ENCODE results near the gene INPP4A. TPM values are rescaled to one million over a fixed set of nuclear protein-coding genes. Genes with fewer than 3 reads are reported as not detected.

Gene INPP4A
- polyA plus RNA-seq, 3 donors, result 3.5 to 6.9 (median 4.9) TPM

DNA sequence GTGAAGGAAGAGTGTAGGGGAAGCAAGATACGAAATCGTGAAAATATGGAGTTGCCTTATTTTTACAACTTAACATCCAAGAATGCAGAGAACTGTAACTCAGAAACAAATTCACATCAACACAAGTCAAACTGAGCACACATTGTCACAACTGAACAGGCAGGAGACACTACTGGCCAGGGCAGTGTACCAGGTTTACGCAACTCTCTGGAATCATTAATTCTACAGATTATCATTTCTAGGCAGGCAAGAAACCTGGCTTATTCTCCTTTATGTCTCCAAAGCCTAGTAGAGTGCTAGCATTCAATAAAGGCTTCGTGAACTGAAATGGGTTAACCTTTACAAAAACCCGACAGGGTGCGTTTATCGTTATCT lies 163.1 kb downstream of the INPP4A start:
- 5% methylated on average over 7 of the region's 7 CpGs for WGBS, 3 donors
- H3K27ac ChIP-seq (ENCODE audit: low read depth, low read length), result no peak overlapping the region

DNA sequence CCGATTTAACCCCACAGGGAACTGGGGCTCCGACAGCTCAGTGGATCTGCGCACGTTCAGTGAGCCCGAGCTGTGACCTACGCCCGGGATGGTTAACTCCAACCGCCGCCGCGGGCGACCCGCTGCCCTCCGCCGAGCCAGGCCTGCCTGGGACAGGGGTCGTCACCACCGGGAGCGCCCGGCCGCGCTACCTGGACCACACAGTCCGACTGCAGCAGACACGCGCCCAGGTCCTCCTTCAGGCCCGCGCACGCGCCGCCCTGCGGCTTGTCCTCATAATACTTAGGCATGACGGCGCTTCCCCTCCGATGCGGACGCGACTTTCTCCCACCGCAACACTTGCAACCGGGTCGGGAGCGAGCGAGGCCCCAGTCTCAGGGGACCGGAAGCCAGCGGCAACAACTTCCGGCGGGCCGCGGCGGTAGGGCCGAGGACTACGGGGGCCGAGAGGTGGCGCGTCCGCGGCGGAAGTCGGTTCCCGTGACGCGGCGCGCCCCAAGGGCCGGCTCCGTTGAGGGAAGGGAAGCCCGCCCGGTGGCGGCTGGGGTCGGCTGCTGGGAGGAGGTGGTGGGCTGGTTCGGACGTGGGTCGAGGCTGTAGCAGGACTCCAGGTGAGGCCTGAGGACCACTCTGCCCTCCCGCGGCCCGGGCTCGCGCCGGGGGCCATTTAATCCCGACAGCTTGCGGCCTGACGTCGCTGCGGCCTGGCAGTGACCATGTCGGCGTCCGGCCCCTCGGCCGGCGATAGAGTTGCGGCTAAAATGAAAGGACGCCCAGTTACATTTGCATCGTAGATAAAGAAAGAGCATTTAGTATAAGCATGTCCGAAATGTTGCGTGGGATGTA lies 163.7 kb downstream of the INPP4A start, which contains the start of the genes COA5 and UNC50:
Gene COA5 (minus strand): TSS at position 397 of the 846 bp plus-strand sequence. CDS start 107 bp downstream, at position 290.
Gene UNC50 (plus strand): TSS at position 474 of the 846 bp plus-strand sequence. CDS start 1,171 bp downstream, outside the sequence.
- peak within 1 kb of the TSS; percentile 91 for H3K27ac ChIP-seq (ENCODE audit: low read depth, low read length)
- 0 to 1% (median 1%) methylated on average over 87 to 93 of the region's 93 CpGs for WGBS, 3 donors

DNA sequence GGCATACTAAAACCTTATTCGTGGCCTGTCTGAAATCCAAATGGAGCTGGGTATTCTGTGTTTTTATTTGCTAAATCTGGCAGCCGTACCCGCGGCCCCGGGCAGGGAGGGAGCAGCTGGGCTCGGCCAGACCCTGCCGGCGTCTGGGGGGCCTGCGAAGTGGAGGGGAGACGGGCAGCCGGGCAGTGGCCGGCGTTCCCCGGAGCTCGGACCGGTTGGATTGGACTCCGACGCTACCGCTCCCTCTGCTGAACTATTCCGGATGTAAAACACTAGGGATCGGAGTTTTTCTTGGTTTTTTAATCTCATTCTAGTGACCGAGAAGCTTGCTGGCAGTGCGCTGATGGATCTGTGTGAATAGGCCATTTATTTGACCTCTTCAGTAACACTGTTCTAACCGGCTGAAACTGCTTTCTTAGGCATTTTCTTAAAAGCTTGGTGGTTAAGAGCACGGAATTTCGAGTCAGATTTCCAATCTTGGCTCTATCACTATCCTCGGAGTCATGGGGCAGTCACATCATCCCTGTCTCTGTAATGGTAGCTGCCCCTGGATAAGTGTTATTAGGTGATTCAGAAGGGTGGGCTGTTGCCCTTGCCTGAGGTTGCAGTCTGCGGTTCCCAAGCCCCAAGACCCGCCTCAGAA lies 164.4 kb downstream of the INPP4A start:
- H3K27ac ChIP-seq (ENCODE audit: low read depth, low read length), result peak overlapping the region; percentile 91
- WGBS, 3 donors, result 1 to 3% (median 2%) methylated on average over 29 of the region's 29 CpGs

DNA sequence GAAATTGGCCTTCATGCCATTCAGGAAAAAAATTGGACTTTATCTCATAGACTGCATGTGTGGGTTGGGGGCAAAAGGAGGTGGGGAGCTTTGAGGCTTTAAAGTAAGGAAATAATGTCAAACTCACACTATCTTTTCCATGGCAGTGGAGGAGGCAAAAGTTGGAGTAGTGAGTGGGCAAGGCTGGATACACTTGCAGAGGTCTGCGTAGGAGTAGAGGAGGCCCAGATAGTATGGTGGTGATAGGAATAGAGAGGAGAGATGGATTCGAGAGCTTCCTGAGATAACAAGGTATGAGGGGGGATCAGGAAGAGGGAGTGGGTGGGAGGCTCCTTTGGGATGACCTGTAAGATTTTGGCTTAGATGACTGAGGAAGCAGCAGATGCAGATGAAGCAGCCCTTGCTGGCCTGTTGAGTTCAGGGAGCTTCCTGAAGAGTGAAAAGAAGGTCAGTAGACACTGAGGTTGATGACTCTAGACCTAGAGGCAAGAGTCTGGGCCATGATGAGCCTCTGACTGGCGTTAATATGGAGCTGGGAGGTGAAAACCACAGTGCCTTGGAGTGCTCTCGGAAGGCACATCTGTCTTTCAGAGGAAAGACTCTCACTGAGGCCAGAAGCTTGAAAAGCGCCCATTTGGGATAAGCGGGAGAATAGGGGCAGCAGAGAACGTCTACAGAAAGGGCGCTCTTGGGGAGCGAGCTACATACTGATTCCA lies 169.5 kb downstream of the INPP4A start:
- WGBS, 3 donors, result 94 to 95% (median 95%) methylated on average over 9 of the region's 9 CpGs

DNA sequence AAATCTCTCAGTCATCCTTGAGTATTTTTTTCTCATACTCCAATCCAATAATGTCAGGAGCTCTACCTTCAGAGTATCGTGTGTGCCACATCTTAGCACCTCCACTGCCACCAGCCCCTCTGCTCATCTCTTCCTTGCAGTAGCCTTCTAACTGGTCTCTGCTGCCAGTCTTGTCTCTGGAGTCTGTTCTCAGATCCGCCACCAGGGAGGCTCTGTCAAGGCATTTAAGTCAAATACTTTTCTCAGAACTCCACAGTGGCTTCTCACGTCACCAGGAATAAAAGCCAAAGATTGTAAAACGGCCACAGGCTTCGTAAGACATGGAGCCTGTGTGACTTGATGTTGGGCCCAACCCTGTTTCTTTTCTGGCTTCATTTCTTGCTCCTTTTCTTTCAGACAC lies 170.8 kb downstream of the INPP4A start:
- WGBS, 3 donors, result 83 to 89% (median 87%) methylated on average over 5 of the region's 5 CpGs
- no peak overlapping the region for H3K27ac ChIP-seq (ENCODE audit: low read depth, low read length)

More for the DNA sequence above, 169.5 kb downstream of the INPP4A start:
- H3K27ac ChIP-seq (ENCODE audit: low read depth, low read length), result no peak overlapping the region

DNA sequence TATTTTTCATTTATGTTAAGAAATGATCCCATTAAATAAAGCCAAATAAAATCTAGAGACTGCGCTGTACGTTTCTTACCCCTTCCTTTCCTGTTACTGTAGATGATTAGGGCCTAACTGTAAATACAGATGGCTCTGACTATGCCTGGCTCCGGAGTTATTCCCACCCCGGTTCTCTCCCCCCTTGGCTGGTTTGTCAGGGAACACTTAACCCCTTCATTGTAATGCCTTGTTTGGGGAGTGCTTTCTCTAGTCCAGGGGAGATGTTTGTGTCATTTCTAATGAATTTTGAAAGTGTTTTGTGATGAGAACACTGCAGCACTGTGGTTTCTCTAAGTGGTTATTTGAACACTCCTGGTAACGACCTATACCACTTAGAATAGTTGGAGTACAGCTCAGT lies 172.5 kb downstream of the INPP4A start:
- WGBS, 3 donors, result 52 to 61% (median 56%) methylated on average over 5 of the region's 5 CpGs
- H3K27ac ChIP-seq (ENCODE audit: low read depth, low read length), result no peak overlapping the region

DNA sequence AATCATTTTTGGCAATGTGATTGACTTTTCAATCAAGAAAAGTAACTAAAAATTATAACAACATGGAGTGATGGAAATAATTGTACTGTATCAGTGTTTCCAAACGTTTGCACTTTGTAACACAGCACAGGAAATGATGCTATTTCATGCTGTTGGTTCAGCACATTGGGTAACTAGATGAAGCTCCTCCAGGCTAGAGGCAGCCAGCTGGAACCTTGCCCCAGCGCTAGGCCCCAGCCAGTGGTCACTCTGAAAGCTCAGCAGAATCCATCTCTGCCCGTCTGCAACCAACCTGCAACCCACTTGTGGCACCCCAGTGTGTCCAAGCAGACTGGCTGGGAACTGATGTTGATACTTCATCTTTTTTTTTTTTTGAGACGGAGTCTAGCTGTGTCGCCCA lies 179.0 kb downstream of the INPP4A start:
- no peak overlapping the region for H3K27ac ChIP-seq (ENCODE audit: low read depth, low read length)
- WGBS, 3 donors, result 58 to 83% (median 59%) methylated on average over 5 of the region's 5 CpGs

DNA sequence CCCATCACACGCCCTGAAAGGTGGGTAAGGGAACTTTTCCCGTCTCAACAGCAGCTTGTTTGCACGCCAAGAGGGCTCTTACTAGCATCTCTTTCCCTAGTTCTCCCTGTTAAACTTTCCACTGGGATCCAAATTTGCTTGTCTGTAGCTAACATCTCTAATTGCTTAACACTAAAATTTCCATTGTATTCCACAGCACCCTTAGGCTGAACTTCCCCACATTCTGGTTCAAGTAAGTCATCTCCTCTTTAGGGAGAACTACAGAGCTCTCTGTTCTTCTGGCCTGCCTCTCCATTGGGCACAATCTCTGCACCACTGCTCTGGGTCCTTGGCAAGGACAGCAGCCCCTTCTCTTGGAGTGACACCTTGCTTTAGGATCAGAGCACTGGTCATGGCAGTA lies 187.7 kb downstream of the INPP4A start:
- 88 to 93% (median 90%) methylated on average over 3 of the region's 3 CpGs for WGBS, 3 donors
- no peak overlapping the region for H3K27ac ChIP-seq (ENCODE audit: low read depth, low read length)

DNA sequence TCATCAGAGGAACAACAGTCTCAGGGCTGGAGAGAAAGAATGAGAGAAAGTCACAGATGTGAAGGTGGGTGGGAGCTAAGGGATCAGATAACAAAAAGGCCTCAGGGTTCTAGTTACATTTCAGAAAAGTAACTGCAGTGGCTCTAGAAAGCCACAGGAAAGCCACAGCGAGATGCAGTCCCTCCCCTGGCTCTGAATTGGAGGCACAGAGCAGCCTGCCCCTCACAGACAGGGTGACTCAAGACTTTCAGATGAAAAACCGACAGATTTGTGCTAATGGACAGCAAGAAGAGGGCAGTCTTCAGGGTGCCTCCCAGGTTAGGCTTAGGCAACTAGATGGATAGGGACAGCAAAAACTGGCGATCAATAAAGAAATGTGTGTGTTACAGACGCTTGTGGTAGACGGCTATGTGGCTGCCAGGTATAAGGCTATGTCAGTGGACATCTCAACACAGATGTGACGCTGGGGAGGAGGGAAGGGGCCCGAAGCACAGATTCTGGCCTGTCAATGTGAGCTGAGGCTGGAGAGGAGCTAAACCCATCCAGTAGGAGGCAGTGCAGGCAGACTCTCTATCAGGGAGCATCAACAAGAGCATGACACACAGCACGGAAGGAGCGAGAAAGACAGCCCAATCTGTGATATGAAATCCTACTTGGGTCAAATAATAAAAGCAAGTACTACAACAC lies 189.9 kb downstream of the INPP4A start:
- H3K27ac ChIP-seq (ENCODE audit: low read depth, low read length), result no peak overlapping the region
- 79 to 83% (median 79%) methylated on average over 9 of the region's 9 CpGs for WGBS, 3 donors

DNA sequence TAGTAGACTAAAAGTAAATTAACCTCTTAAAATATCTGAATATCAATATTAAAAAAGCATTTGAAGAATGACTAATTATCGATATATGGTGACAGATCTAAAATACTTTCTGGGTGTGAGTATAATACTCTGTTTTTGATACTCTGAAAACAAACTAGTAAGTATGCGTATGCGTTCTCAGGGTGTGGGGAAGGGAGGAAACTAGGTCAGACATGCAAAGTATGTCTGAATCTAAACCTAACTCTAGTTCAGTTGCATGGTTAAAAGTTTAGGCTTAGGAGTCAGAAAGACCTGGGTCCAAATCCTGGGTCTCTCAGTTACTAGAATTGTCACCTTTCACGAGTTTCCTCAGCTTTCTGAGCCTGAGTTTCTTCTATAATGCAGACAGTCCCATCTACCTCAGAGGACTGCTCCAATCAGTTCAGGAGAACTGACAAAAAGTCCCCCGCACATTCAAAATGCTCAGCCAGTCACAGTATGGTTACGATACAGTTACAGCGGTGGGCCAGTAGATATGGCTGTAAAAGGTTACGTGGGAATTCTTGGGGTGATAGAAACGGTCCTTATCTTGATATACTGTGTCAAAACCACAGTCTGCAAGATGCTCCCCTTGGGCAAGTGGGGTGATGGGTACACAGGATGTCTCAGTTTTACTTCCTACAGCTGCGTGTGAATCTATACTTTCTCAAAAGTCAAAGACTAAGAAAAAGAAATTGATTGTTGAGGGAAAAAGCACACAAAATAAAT lies 192.9 kb downstream of the INPP4A start:
- WGBS, 3 donors, result 76 to 91% (median 79%) methylated on average over 10 of the region's 10 CpGs
- H3K27ac ChIP-seq (ENCODE audit: low read depth, low read length), result no peak overlapping the region

DNA sequence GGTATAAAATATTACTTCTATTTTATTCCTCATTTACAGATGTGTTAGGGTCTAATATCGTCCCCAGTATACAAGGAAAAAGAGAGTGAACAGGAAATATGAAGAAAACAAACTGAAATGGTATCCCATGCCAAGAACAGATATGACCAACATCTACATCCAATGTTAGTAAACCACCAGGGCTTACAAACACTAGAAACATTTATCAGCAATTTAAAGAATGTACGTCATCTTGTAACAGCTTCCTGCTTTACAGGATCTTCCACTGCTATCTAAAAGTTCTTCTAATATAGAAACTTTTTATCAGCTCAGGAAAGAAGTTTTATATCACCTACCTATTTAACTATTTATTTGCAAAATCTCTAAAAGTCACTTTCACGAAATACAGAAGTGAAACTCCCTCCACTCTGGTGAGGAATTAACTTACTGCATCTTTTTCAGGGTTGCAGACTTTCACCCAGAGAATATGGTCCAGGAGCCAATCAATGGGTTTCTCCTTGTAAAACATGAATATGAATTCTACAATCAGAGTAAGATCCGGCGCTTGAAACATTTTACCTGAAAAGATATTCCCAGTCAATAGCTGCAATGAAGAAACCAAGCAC lies 198.9 kb downstream of the INPP4A start:
- WGBS, 3 donors, result 85 to 91% (median 88%) methylated on average over 5 of the region's 5 CpGs
- H3K27ac ChIP-seq (ENCODE audit: low read depth, low read length), result no peak overlapping the region

Other genes starting within 250 kb of the INPP4A start
- under 1 TPM in 2 of 3 donors, not detected in 1; 0.01 to 0.31 TPM for gene CNGA3, start 98.4 kb upstream of the INPP4A start, polyA plus RNA-seq
- gene COA5, start 163.7 kb downstream of the INPP4A start, polyA plus RNA-seq, result 10 to 100 TPM; 16.0 to 45.1 (median 19.3) TPM
- gene UNC50, start 163.7 kb downstream of the INPP4A start, polyA plus RNA-seq, result 10 to 100 TPM; 23.4 to 38.6 (median 36.8) TPM

Data from adipose tissue (tissue), 3 donors.